GM12878 (cell line): ENCODE measurements around the gene IL17RB.

Experiments used
- BACH1 ChIP-seq: fragments of 450-650 bp; IDR thresholded peaks from 2 replicates; pipeline ENCODE4 v1.6.1; 2017; ENCODE audit warnings: mild to moderate bottlenecking, borderline replicate concordance
- CBX3 ChIP-seq: fragments of 200-600 bp; sonication (generic); IDR thresholded peaks from 2 replicates; pipeline ENCODE4 v1.6.1; 2016; ENCODE audit warnings: low read depth, borderline replicate concordance
- CTCF ChIP-seq, 3 experiments: IDR thresholded peaks in 2 of 3; conservative IDR thresholded peaks in 1 of 3; 2 replicates each; pipeline ENCODE4 v1.5.1; 2011; ENCODE audit warnings: low read depth in 3 of 3, low read length in 3 of 3, mild to moderate bottlenecking in 3 of 3, control low read depth in 2 of 3, moderate library complexity in 2 of 3, inconsistent platforms in 1 of 3, mixed read lengths in 1 of 3; ENCODE audit not compliant: control insufficient read depth in 2 of 3, insufficient read depth in 1 of 3; ENCODE audit errors: extremely low read depth in 1 of 3
- ESRRA ChIP-seq: IDR thresholded peaks from 2 replicates; pipeline ENCODE4 v1.6.1; 2012; ENCODE audit warnings: mild to moderate bottlenecking, low read length, improper control_type of control experiment
- EZH2 ChIP-seq: IDR thresholded peaks from 2 replicates; pipeline ENCODE4 v1.6.1; 2012; ENCODE audit warnings: low read depth, mild to moderate bottlenecking, control low read depth, inconsistent platforms, low read length, borderline replicate concordance; ENCODE audit not compliant: control insufficient read depth
- NR2C2 ChIP-seq: IDR thresholded peaks from 2 replicates; pipeline ENCODE4 v1.6.1; 2011; ENCODE audit warnings: borderline replicate concordance, low read depth; ENCODE audit not compliant: control insufficient read depth, insufficient read length
- POLR2A ChIP-seq: IDR thresholded peaks from 2 replicates; pipeline ENCODE4 v1.6.1; 2011; ENCODE audit warnings: low read depth, mild to moderate bottlenecking, low read length
- POLR2AphosphoS5 ChIP-seq: IDR thresholded peaks from 2 replicates; pipeline ENCODE4 v1.6.1; 2011; ENCODE audit warnings: mild to moderate bottlenecking, low read length, inconsistent platforms
- RAD21 ChIP-seq: IDR thresholded peaks from 2 replicates; pipeline ENCODE4 v1.6.1; 2011; ENCODE audit warnings: mild to moderate bottlenecking, low read depth, low read length, moderate library complexity; ENCODE audit not compliant: insufficient read depth
- RB1 ChIP-seq: fragments of 450-650 bp; formaldehyde crosslinking; IDR thresholded peaks from 2 replicates; pipeline ENCODE4 v1.6.1; 2017; ENCODE audit warnings: mild to moderate bottlenecking, borderline replicate concordance
- REST ChIP-seq: IDR thresholded peaks from 2 replicates; pipeline ENCODE4 v1.6.1; 2012; ENCODE audit warnings: mild to moderate bottlenecking, low read depth, low read length
- SIN3A ChIP-seq: IDR thresholded peaks from 2 replicates; pipeline ENCODE4 v1.6.1; 2012; ENCODE audit warnings: low read depth, low read length, improper control_type of control experiment
- ZBTB11 ChIP-seq: fragments of 450-650 bp; formaldehyde crosslinking; IDR thresholded peaks from 2 replicates; pipeline ENCODE4 v1.5.0; 2022; ENCODE audit warnings: mild to moderate bottlenecking, missing genetic modification characterization
- ZZZ3 ChIP-seq: IDR thresholded peaks from 2 replicates; pipeline ENCODE4 v1.6.1; 2011; ENCODE audit warnings: low read depth; ENCODE audit not compliant: control insufficient read depth, insufficient read length

- TF ChIP-seq CTCF (IDR thresholded peaks at IDR 0.05 in 2 of 3, conservative IDR thresholded peaks at IDR 0.05 in 1 of 3; ENCODE audit: control insufficient read depth in 2 of 3, extremely low read depth in 1 of 3, insufficient read depth in 1 of 3, low read depth in 3 of 3, low read length in 3 of 3): no peak
- no peak for TF ChIP-seq RAD21
- no peak for TF ChIP-seq ESRRA
- TF ChIP-seq BACH1: no peak
- TF ChIP-seq ZBTB11 (CRISPR knock-in tag): no peak
- TF ChIP-seq EZH2: no peak
- TF ChIP-seq NR2C2: no peak
- TF ChIP-seq POLR2AphosphoS5: no peak
- TF ChIP-seq ZZZ3: no peak
- TF ChIP-seq SIN3A: no peak
- no peak for TF ChIP-seq REST
- no peak for TF ChIP-seq CBX3
- no peak for TF ChIP-seq POLR2A
- no peak for TF ChIP-seq RB1
Measured at GRCh38 chr3:53821631-53822121, 24.7 kb upstream of the IL17RB start.
